H1 (cell line): ENCODE results near the gene AFF2. TPM values are rescaled to one million over a fixed set of nuclear protein-coding genes. Genes with fewer than 3 reads are reported as not detected.

Experiments used
- SAP30 ChIP-seq: fragments of 300-600 bp; sonication (generic); IDR thresholded peaks from 2 replicates; pipeline ENCODE4 v1.7.1; 2012; ENCODE audit warnings: low read length, moderate library complexity, mild to moderate bottlenecking, inconsistent platforms; ENCODE audit not compliant: insufficient read depth, insufficient replicate concordance
- polyA plus RNA-seq, 7 experiments: library from polyadenylated mRNA; depleted of rRNA in 3 of 7; stranded (reverse) in 5 of 7; unstranded in 2 of 7; fragments of >200 nt in 5 of 7; fragments of 200-250 nt in 2 of 7; gene quantifications; 1 replicate in 5 of 7; 2 replicates in 1 of 7; 4 replicates in 1 of 7; pipeline versions ENCODE4 v1.2.1 to v1.2.3, GENCODE V29; 2011 to 2013; ENCODE audit warnings: missing spikeins in 2 of 7, mixed read lengths in 2 of 7
- total RNA-seq: library from RNA; stranded (reverse); fragmentation: NEBNext Ultra II Directional; extraction: Animal tissue kit (Norgen Biotek cat#: 25700); gene quantifications from 2 replicates; pipeline ENCODE4 v1.2.1, GENCODE V29; 2021

The AFF2 gene
- total and polyA plus RNA-seq, 2 of the 8 experiments (the other 6 are each of a cell fraction or from before 2014, with no cell fraction given), result 2.0 to 7.3 TPM

DNA sequence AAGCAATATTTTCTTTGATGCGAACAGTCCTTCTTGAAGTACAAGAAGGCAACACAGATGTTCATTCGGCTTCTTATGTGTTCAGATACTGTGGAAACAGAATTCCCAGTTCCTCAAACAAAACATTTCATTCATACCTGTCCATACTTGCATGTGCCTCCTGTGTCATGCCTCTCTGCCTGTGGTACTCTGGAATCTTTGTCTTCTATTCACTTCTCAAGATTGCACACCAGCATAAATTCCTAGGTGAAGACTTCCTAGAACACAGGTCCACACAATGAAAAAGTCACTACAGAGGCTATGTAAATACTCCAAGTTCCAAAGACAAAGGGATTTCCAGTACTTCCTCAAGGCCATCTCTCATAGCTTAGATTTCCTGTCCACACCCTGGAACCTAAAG is 367.2 kb downstream of the AFF2 start (continued):
- TF ChIP-seq SAP30, result no peak
